ENCODE data around the gene GIMAP4.
"Not testable (repeated sequence)": the region's sequence is repeated elsewhere in the genome, so short reads cannot be mapped to it uniquely, and the experiment has no call there.

The GIMAP4 gene

DNA sequence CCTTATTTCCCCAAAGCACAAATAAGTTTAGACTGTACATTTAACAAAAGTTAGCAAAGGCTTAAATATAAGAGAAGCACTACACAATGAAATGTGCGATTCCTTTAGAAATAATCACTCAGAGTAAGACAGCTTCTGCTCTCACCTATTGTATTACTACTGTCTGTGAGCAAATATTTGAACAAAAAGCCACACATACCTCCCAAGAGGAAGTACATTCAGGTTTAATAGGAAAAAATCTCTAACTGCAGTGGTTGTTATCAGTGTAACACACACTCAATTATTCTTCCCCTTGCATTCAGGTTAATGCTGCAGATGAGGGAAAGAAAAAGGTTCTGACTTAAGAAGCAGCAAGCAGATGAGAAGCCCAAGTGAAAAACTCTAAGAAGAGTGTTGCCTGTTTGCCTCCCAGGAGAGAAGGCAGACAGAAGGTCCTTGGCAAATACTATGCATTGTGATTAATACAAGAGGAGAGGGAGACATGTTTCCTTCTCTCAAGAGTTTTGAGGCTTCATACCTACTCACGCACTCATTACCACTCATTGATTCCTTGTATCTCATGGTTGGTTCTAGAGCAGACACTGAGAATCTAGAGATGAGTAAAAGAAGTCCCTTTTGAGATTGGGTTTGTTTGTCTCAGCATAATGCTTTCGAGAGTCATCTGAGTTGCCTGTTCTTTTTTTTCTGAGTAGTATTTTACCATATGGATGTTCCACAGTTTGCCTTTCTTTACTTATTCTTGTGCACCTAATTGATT lies 13.6 kb downstream of the GIMAP4 start:
- no peak for DNase-seq

DNA sequence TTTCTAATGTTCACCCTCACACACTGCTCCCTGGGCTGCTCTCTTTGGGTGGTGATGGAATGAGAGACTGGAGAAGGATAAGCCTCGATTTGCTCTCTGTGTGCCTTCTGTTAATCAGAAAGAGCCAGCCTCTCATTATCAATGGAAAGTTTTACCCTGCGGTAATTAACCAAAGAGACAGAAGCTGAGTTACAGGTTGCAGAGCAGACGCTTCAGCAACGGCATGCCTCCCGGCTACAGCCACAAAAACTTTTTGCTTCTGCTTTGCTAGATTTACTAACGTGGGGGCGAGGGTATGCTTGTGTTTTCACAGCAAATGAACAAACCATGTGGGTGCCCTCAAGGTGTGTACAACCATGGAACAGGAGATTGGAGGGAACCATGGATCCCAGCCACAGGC lies 18.0 kb downstream of the GIMAP4 start:
- no peak for DNase-seq

DNA sequence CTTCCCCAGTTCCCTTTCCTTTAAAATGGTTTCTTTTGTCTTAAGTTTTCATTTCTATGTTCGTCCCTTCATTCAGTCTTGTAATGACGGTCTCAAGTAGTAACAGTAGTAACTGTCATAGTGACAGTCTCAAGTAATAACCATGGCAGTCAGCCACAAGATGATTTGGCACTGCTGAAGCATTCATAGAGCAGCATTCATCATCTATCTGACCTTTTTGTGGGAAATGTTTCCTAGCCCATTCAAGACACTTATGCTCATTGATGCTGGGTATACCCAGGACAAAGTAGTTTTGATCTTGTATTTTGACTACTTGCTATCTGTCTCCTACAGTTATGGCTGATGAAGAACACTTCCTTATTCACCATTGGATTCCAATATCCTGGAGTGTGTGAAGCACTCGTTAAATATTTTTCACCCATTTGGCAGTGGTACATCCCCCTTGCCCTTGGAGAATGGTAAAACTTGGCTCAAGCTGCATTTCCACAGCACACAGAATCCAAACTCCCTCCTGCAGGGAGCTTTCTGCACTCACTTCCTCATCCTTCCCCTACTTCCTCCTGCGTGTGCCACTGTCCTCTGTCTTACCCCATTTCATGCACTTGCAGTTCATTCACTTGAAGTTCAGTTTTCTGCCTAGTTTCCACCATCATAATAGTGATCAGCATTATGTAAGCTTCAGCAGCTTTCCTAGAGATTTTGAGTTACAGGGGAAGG lies 19.0 kb downstream of the GIMAP4 start:
- DNase-seq, result no peak

DNA sequence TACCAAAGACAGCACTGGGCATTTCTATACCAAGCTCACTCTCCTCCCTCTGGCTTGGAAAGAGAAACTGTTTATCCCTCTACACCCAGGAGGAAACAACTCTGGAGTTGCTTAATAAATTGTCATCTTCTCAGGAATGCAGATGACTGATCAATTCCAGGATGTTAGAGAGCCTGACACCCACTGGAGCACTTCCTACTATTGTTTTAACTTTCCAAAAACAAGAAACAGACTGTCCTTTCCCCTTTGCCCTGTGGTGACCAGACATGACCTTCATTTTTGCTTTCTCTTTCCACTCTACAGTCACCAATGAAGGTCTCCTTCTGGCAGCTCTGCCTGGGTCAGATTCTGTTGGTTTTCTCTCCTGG lies 19.6 kb downstream of the GIMAP4 start:
- no peak for DNase-seq

DNA sequence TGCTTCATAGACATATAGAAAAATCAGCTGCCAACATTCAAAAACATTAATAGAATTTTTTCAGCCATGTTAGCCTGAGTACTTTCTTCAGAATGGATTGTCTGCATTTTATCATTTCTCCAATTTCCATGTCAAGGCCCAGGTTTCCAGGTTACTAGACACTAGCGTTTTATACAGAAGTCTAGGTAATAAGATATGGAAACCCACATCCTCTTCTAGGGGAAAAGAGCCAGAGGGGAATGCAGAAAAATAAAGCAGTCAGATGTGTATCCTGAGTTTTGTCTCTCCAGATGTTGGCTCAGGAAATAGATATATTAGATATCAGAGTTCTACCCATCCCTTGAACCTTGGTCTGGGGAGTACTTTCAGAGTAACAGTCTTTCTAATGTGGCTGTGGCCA lies 20.4 kb downstream of the GIMAP4 start:
- DNase-seq, result no peak

DNA sequence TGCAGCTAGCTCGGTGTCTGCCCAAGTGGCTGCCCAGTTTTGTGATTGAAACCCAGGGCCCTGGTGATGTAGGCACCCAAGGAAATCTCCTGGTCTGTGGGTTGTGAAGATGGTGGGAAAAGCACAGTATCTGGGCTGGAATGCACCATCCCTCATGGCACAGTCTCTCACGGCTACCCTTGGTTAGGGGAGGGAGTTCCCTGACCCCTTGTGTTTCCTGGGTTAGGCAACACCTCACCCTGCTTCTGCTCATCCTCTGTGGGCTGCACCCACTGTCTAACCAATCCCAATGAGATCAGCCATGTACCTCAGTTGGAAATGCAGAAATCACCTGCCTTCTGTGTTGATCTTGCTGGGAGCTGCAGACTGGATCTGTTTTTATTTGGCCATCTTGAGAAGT lies 27.6 kb downstream of the GIMAP4 start:
- no peak for DNase-seq

DNA sequence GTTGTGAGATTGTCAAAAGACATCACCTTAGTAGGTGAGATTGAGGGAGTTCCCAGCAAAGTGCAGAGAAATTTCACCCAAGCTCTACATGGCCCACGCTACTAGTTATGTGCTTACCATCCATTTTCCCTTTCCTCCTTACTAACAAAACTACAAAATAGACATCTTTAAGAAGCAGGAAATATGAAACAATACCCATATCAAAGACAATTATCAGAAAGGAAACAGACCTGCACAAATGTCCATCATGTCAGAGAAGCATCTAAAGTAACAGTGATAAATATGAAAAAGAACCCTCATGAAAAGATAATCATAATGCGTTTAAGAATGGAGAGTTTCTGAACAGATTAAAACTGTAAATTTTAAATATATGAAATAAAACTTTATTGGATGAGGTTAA lies 28.2 kb downstream of the GIMAP4 start:
- no peak for DNase-seq

DNA sequence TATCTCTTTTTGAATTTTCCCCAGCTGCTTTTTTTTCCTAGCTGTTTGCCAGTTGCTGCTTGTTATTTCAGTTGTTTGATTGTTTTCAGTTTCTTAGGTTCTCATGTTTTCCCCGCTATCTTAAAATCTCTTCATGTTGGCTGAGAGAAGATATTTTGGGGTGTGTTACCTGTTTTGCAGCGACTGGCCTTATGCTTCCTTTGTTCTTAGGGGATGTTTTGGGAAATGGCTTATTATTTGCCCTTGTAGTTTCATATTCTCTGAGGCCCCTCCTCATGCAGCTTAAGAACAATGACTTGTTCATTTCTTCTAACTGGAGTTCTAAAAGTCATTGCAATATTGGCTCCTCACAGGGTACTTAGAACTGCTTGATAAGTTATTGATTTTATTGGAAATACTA lies 36.4 kb downstream of the GIMAP4 start:
- DNase-seq, result not testable (repeated sequence)

DNA sequence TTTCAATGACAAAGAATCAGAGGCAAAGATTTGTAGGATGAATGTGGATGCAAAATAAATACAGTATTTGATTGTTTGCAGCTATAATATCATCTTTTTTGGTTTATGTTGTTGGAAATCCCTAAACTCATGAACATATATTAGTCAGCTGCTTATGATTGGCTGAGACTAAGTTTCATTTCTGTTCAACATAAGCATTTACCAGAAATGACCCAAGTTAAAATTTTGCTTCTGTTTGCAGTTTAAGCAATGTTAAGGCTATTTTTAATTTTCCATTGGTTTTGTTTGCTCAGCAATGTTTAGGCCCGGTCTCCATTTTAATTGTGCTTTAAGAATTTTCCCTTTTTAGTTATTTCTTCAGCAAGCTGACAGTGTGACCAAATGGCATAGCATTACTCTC lies 43.0 kb downstream of the GIMAP4 start:
- no peak for DNase-seq

DNA sequence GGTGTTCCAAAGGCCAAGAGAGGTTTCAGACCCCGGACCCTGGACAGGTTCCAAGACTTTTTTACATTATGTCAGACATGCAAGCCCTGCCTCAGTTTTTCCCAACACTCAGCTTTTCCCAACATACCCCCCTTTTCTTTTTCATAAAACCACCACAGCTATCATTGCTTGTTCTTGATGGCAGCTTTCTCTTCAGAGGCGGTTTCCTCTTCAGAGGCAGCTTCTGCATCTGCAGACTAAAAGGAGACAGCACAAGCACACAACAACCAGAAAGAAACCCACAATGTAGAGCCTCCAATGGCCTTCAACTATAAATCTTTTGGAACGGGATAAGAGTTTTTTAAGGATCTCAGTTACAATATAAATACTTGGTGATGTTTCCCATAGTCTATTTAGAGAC lies 45.7 kb downstream of the GIMAP4 start:
- no peak for DNase-seq

DNA sequence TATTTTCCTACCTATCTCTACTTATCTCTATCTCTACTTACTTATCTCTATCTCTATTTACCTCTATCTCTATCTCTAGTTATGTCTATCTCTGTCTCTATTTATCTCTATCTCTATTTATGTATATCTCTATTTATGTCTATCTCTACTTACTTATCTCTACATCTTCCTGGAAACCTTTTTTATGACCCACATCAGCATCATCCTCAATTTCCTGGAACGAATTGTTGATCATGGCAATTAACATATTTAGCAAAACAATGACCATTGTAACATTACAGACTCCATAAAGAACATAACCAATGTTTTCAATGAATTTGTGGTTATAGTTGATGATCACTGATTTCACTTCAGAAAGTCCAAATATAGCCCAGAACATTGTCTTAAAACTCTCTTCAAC lies 46.7 kb downstream of the GIMAP4 start:
- no peak for DNase-seq

DNA sequence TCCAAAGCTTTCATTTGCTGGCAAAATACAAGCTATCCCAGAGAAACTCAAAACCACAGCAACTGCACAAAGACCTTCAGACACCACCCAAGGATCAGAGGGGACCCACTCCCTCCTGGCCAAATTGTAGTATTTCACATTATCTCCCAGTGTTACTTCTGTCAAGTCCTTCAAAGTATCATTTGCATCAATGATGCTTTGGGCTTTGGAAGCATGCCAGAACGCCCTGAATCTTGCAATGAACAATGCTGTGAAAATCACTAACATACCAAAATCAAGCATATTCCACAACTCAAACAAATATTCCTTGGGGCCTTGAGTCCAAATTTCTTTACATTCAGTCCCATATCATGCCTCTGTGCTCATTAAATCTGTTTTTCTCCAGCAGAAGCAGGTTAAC lies 47.2 kb downstream of the GIMAP4 start:
- DNase-seq, result not testable (repeated sequence)

DNA sequence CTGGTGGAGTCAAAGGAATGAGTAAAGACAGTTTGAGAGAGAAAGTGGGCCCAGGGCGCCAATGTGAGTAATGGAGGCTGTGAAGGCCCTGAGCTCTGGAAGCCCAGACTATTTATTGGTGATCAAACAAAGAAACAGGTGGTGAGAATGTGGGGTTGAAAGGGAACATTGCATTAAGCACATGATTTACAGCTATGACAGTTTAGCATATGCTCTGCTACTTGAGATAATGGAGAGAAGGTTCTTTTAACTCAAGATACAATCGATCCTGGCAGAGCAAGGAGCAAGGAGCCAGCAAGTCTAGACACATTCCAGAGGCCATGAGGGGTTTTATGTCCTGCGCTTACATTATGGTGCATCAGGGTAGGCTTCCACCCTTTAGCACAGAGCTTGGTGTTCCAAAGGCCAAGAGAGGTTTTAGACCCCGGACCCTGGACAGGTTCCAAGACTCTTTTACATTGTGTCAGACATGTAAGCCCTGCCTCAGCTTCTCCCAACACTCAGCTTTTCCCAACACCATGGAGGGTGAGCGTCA lies 48.1 kb downstream of the GIMAP4 start:
- DNase-seq, result not testable (repeated sequence)

DNA sequence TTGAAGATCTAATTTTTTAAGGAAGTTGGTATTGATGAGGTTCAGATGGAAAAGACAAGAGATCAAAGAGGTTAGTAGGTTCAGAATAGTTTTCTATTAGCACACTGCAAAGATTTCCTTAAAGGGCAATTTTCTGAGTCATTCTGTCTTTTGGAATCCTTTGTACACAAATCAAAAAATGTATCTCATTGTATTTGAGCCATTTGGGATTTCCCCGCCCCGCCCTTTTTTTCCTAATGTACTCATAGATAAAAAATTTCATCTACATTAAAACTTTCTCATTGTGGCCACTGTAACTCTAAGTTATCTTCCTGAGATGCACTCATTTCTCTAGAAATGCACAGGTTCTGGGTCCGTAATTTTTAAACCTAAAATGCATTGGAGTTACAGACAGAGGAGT lies 52.9 kb downstream of the GIMAP4 start:
- no peak for DNase-seq

DNA sequence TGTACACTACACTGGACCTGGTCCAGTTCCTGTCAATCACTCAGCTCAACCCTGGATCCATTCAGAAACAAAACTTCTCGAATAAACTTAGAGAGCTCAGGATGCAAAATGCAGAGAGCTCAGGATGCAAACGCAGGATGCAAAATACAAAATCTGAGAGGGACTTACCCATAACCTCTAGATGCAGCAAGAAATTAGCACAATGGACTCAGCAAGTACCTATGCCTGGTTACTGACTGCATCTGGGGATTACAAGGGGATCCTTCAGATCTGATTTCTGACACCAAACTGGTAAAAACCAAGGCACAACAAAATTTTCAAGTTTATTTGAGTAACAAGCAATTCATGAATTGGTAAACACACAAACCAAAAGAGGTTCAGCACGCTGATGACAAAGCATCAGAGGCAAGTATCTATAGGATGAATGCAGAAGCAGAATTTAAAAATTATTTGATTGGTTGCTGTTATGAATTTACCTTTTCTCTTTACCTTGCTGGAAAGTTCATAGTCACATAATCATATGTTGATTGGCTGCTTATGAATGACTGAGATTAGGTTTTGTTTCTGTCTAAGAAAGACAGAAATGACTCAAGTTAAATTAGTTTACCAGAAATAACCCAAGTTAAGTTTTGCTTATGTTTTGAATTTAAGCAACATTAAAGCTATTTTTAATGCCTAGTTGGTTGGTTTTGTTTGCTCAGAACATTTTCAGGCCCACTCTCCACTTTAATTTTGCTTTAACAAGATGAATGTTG lies 53.6 kb downstream of the GIMAP4 start:
- no peak for DNase-seq

DNA sequence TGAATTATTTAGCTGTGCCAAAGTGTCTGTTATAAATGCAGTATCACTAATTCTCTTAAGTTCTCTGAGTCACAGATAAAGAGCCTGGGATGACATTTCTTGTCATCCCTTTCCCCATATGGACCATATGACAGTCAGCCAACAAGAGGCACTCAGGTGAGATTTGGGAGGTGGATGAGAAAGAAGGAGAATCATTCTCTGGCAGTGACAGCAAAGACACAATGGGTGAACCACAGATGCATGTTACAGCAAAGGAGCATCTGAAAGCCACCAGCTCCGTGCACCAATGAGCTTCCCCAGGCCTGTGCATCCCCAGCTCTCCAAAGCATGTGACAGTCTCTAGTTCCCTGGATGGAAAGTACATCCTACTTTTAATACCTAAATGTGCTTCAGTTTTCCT lies 54.2 kb downstream of the GIMAP4 start:
- DNase-seq, result no peak

All from islet precursor cell (in vitro differentiated cells).